SK-N-SH (cell line): Measurements from ENCODE around the gene PROSER2.

Experiments used
- CTCF ChIP-seq: fragments of 200-600 bp; sonication (generic); IDR thresholded peaks from 2 replicates; pipeline ENCODE4 v1.6.1; 2017; ENCODE audit warnings: antibody characterized with exemption, mild to moderate bottlenecking, moderate library complexity
- ELF1 ChIP-seq: IDR thresholded peaks from 2 replicates; pipeline ENCODE4 v1.4.0; 2012
- EP300 ChIP-seq, 2 experiments: IDR thresholded peaks; 2 replicates each; pipeline versions ENCODE4 v1.4.0 to v1.6.1; 2012; ENCODE audit warnings: borderline replicate concordance in 1 of 2, low read depth in 1 of 2, low read length in 1 of 2
- GABPA ChIP-seq: IDR thresholded peaks from 2 replicates; pipeline ENCODE4 v1.4.0; 2012; ENCODE audit warnings: low read depth, mild to moderate bottlenecking
- IRF3 ChIP-seq: fragments of 150-350 bp; IDR thresholded peaks from 2 replicates; pipeline ENCODE4 v1.6.1; 2016; ENCODE audit warnings: mild to moderate bottlenecking, low read depth, low read length
- JUND ChIP-seq: IDR thresholded peaks from 2 replicates; pipeline ENCODE4 v1.4.0; 2012
- MAX ChIP-seq: IDR thresholded peaks from 2 replicates; pipeline ENCODE4 v1.4.0; 2012; ENCODE audit warnings: low read depth
- RXRA ChIP-seq: IDR thresholded peaks from 2 replicates; pipeline ENCODE4 v1.4.0; 2012; ENCODE audit warnings: low read depth, mild to moderate bottlenecking, borderline replicate concordance
- SIN3A ChIP-seq: IDR thresholded peaks from 2 replicates; pipeline ENCODE4 v1.6.1; 2012; ENCODE audit warnings: low read depth, mild to moderate bottlenecking, low read length, moderate library complexity, borderline replicate concordance
- TCF12 ChIP-seq: IDR thresholded peaks from 2 replicates; pipeline ENCODE4 v1.4.0; 2012
- USF2 ChIP-seq: fragments of 150-350 bp; IDR thresholded peaks from 2 replicates; pipeline ENCODE4 v1.6.1; 2017; ENCODE audit warnings: antibody characterized with exemption, low read length, low read depth, borderline replicate concordance
- YY1 ChIP-seq: IDR thresholded peaks from 2 replicates; pipeline ENCODE4 v1.4.0; 2012; ENCODE audit warnings: low read depth, mild to moderate bottlenecking

GRCh38 chr10:11885437-11886137 is 62.4 kb downstream of the PROSER2 start:
- TF ChIP-seq ELF1 = no peak
- TF ChIP-seq YY1 = no peak
- no peak for TF ChIP-seq CTCF
- TF ChIP-seq IRF3 = no peak
- TF ChIP-seq RXRA = no peak
- no peak for TF ChIP-seq GABPA
- TF ChIP-seq MAX = no peak
- TF ChIP-seq SIN3A = no peak
- no peak for TF ChIP-seq USF2
- TF ChIP-seq JUND = no peak
- TF ChIP-seq TCF12 = no peak
- no peak for TF ChIP-seq EP300 (IDR thresholded peaks at IDR 0.05; ENCODE audit: borderline replicate concordance in 1 of 2, low read depth in 1 of 2, low read length in 1 of 2)
